HL-60 (cell line): Measurements from ENCODE around the gene PLXDC2.

ENCODE experiments used
- GABPA ChIP-seq: IDR thresholded peaks from 2 replicates; pipeline ENCODE4 v1.6.1; 2012; ENCODE audit warnings: low read depth
- POLR2AphosphoS5 ChIP-seq: IDR thresholded peaks from 2 replicates; pipeline ENCODE4 v1.6.1; 2012; ENCODE audit warnings: low read depth
- REST ChIP-seq: IDR thresholded peaks from 2 replicates; pipeline ENCODE4 v1.6.1; 2012; ENCODE audit warnings: low read depth; ENCODE audit not compliant: insufficient replicate concordance
- SPI1 ChIP-seq: IDR thresholded peaks from 2 replicates; pipeline ENCODE4 v1.6.1; 2012; ENCODE audit warnings: low read depth, mild to moderate bottlenecking, borderline replicate concordance
- TF ChIP-seq, protein P1 (sequence below): IDR thresholded peaks from one replicate; pipeline ENCODE4 v1.5.1; 2011; ENCODE audit warnings: low read length, control low read depth, inconsistent platforms; ENCODE audit not compliant: insufficient read depth

DNA sequence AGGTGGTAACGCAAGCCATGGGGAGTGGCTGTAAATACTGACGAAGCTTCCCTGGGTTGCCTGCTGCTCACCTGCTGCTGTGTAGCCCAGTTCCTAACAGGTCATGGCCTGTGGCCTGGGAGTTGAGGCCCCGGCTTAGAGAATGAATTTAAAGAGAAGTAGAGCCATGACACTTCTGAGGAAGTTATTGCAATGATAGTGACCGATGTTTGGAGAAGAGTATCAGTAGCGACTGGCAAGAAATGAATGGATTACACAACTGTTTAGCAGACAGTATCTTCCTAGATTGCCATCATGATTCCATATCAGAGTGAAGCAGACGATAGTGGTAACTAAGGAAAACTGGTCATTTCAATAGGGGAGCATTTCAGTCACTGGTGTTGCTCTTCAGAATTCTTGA, 249.6 kb downstream of the PLXDC2 start:
- TF ChIP-seq, protein P1, sequence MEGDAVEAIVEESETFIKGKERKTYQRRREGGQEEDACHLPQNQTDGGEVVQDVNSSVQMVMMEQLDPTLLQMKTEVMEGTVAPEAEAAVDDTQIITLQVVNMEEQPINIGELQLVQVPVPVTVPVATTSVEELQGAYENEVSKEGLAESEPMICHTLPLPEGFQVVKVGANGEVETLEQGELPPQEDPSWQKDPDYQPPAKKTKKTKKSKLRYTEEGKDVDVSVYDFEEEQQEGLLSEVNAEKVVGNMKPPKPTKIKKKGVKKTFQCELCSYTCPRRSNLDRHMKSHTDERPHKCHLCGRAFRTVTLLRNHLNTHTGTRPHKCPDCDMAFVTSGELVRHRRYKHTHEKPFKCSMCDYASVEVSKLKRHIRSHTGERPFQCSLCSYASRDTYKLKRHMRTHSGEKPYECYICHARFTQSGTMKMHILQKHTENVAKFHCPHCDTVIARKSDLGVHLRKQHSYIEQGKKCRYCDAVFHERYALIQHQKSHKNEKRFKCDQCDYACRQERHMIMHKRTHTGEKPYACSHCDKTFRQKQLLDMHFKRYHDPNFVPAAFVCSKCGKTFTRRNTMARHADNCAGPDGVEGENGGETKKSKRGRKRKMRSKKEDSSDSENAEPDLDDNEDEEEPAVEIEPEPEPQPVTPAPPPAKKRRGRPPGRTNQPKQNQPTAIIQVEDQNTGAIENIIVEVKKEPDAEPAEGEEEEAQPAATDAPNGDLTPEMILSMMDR: no peak
- TF ChIP-seq POLR2AphosphoS5 (no peak), SPI1 (no peak), REST (no peak), GABPA (no peak)
